Lower leg skin (tissue), 4 donors: ENCODE data around the gene SLC34A3. TPM values are rescaled to one million over a fixed set of nuclear protein-coding genes. Genes with fewer than 3 reads are reported as not detected.

ENCODE experiments used
- DNase-seq, 2 donors: peaks; one replicate each; pipeline ENCODE4 v3.0.0-alpha.2; 2019; ENCODE audit warnings: low spot score in 2 of 2
- H3K4me3 ChIP-seq: fragments of 200-600 bp; sonication (generic); 2 replicates; pipeline ENCODE4 v1.5.1; 2017; ENCODE audit warnings: mild to moderate bottlenecking, low read depth; ENCODE audit not compliant: poor library complexity, severe bottlenecking
- CTCF ChIP-seq, 3 donors: fragments of 450-650 bp; IDR thresholded peaks; one replicate each; pipeline ENCODE4 v1.5.1; 2016; ENCODE audit warnings: antibody characterized with exemption in 3 of 3, mild to moderate bottlenecking in 3 of 3, moderate library complexity in 2 of 3
- POLR2A ChIP-seq, 2 donors: fragments of 450-650 bp; IDR thresholded peaks; one replicate each; pipeline ENCODE4 v1.6.1; 2016 to 2017; ENCODE audit warnings: antibody characterized with exemption in 2 of 2, mild to moderate bottlenecking in 1 of 2, moderate library complexity in 1 of 2
- WGBS, 2 donors: methylation state at CpG; one replicate each; pipeline ENCODE4 v1.1.5; 2018; 5-methylcytosine and 5-hydroxymethylcytosine counted together
- intact Hi-C: fragments of 100-400 bp; cut with DNase I; formaldehyde crosslinking; loops from one replicate; pipeline ENCODE4 v1.15.0; 2023; ENCODE audit warnings: low total_unique reads
- total RNA-seq, 4 donors: library from RNA; depleted of rRNA; stranded (reverse); fragments of >200 nt; gene quantifications; one replicate each; pipeline ENCODE4 v1.1.0, GENCODE V29; 2016

Gene SLC34A3
- total RNA-seq, 4 donors from 2014 or later, result 1.6 TPM; not detected in 3

GRCh38 chr9:137262909-137263285 is 32.2 kb downstream of the SLC34A3 start:
- TF ChIP-seq CTCF (IDR thresholded peaks at IDR 0.05) (no peak), POLR2A (IDR thresholded peaks at IDR 0.05) (no peak)
- WGBS, 2 donors, result 86 to 90% methylated on average over 24 of the region's 24 CpGs
- H3K4me3 ChIP-seq, result no peak overlapping the region
- intact Hi-C loops, result no loop called here
- no peak for DNase-seq

- TF ChIP-seq POLR2A (IDR thresholded peaks at IDR 0.05) (no peak), CTCF (IDR thresholded peaks at IDR 0.05) (no peak)
- DNase-seq, result no peak
- intact Hi-C loops, result no loop called here
- 82 to 86% methylated on average over 10 of the region's 10 CpGs for WGBS, 2 donors
- H3K4me3 ChIP-seq, result no peak overlapping the region
Measured at GRCh38 chr9:137263506-137263905, 32.8 kb downstream of the SLC34A3 start.

GRCh38 chr9:137264067-137264466 is 33.4 kb downstream of the SLC34A3 start:
- H3K4me3 ChIP-seq, result no peak overlapping the region
- 92 to 94% methylated on average over 18 to 22 of the region's 22 CpGs for WGBS, 2 donors
- no peak for TF ChIP-seq CTCF (IDR thresholded peaks at IDR 0.05)
- DNase-seq, result no peak
- intact Hi-C loops, result no loop called here

- H3K4me3 ChIP-seq, result no peak overlapping the region
- DNase-seq, result no peak
- intact Hi-C loops, result no loop called here
- TF ChIP-seq CTCF (IDR thresholded peaks at IDR 0.05), result no peak
- no peak for TF ChIP-seq POLR2A (IDR thresholded peaks at IDR 0.05)
- WGBS, 2 donors, result 92 to 93% methylated on average over 23 to 29 of the region's 29 CpGs
Measured at GRCh38 chr9:137265496-137266161, 34.9 kb downstream of the SLC34A3 start.

GRCh38 chr9:137266162-137266527 is 35.4 kb downstream of the SLC34A3 start:
- 86 to 87% methylated on average over 9 to 15 of the region's 15 CpGs for WGBS, 2 donors
- intact Hi-C loops, result no loop called here
- H3K4me3 ChIP-seq, result no peak overlapping the region
- DNase-seq, result no peak
- TF ChIP-seq CTCF (IDR thresholded peaks at IDR 0.05), result no peak
